ENCODE measurements around the gene SESTD1.

SESTD1 gene

DNA sequence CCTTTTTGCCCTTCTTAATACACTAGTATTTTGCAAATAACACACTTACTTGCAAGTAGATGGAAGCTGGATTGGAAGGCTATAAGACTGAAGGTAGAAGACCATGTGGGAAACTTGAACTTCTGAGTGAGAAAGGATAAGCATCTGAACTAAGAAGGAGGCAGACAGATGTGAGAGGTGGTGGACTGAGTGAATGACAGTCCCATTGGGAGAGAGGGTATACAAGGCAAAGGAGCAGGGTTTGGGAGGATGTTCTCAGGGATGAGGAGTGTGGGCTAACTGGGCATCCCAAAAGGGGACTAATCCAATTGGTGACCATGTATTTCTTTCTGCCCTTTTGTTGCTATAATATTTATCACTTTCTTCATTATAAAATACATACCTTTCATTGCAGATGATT, 20.4 kb upstream of the SESTD1 start:
- H3K4me3 ChIP-seq (ENCODE audit: low read depth in 1 of 2, low read length in 2 of 2) = no peak overlapping the region
- no peaks in the 10 kb centered on the region for H3K9me3 ChIP-seq (ENCODE audit: low read length)
- H3K4me1 ChIP-seq (ENCODE audit: insufficient read depth, low read length) = no peaks in the 10 kb centered on the region
- H3K9ac ChIP-seq (ENCODE audit: low read length) = no peak overlapping the region
- H3K36me3 ChIP-seq (ENCODE audit: insufficient read depth, low read length) = no peaks in the 10 kb centered on the region
- no peak overlapping the region for H3K27ac ChIP-seq (ENCODE audit: low read depth, low read length)
- H3K27me3 ChIP-seq (ENCODE audit: control insufficient read depth in 1 of 2, insufficient read depth in 2 of 2, low read length in 2 of 2) = no peaks in the 10 kb centered on the region

DNA sequence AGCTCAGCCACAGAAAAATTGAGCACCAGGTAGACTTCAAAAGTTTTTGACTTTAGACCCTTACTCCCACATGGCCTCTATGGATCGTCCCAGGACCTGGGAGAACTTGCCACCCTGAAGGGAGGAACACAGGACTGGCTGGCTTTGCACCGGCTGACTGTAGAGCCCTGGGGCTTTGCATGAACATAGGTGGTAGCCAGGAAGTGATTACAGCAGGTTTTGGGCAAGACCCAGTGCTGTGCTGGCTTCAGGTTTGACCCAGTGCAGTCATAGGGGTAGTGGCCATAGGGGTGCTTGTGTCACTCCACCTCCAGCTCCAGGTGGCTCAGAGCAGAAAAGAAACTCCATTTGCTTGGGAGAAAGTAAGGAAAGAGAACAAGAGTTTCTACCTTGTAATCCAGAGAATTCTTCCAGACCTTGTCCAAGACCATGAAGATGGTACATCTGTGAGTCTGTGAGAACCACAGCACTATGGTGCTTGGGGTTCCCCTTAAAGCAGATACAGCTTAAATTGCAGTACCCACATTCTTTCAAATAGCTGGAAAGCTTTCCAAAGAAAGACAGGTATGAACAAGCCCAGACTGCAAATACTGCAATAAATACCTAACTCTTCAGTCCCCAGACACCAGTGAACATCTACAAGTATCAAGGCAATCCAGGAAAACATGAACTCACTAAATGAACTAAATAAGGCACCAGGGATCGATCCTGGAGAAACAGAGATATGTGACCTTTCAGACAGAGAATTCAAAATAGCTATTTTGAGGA, 13.0 kb upstream of the SESTD1 start:
- Histone ChIP-seq H3K27ac (ENCODE audit: low read depth, low read length) (no peak overlapping the region), H3K4me3 (ENCODE audit: low read depth in 1 of 2, low read length in 2 of 2) (no peak overlapping the region), H3K27me3 (ENCODE audit: control insufficient read depth in 1 of 2, insufficient read depth in 2 of 2, low read length in 2 of 2) (no peaks in the 10 kb centered on the region), H3K36me3 (ENCODE audit: insufficient read depth, low read length) (no peaks in the 10 kb centered on the region), H3K9me3 (ENCODE audit: low read length) (no peaks in the 10 kb centered on the region), H3K4me1 (ENCODE audit: insufficient read depth, low read length) (peaks cover 16% of the 10 kb centered on the region), H3K9ac (ENCODE audit: low read length) (no peak overlapping the region)

- H3K9me3 ChIP-seq (ENCODE audit: low read length) = no peaks in the 10 kb centered on the region
- H3K4me1 ChIP-seq (ENCODE audit: insufficient read depth, low read length) = peaks cover 16% of the 10 kb centered on the region
- H3K9ac ChIP-seq (ENCODE audit: low read length) = no peak overlapping the region
- no peaks in the 10 kb centered on the region for H3K27me3 ChIP-seq (ENCODE audit: control insufficient read depth in 1 of 2, insufficient read depth in 2 of 2, low read length in 2 of 2)
- no peak overlapping the region for H3K27ac ChIP-seq (ENCODE audit: low read depth, low read length)
- H3K4me3 ChIP-seq (ENCODE audit: low read depth in 1 of 2, low read length in 2 of 2) = no peak overlapping the region
- no peaks in the 10 kb centered on the region for H3K36me3 ChIP-seq (ENCODE audit: insufficient read depth, low read length)
Observed at GRCh38 chr2:179275253-179276012, 10.8 kb upstream of the SESTD1 start.

- no peak overlapping the region for H3K9ac ChIP-seq (ENCODE audit: low read length)
- peaks cover 16% of the 10 kb centered on the region for H3K4me1 ChIP-seq (ENCODE audit: insufficient read depth, low read length)
- H3K27me3 ChIP-seq (ENCODE audit: control insufficient read depth in 1 of 2, insufficient read depth in 2 of 2, low read length in 2 of 2) = no peaks in the 10 kb centered on the region
- no peaks in the 10 kb centered on the region for H3K36me3 ChIP-seq (ENCODE audit: insufficient read depth, low read length)
- H3K4me3 ChIP-seq (ENCODE audit: low read depth in 1 of 2, low read length in 2 of 2) = no peak overlapping the region
- peak overlapping the region; percentile 1 for H3K27ac ChIP-seq (ENCODE audit: low read depth, low read length)
- no peaks in the 10 kb centered on the region for H3K9me3 ChIP-seq (ENCODE audit: low read length)
Observed at GRCh38 chr2:179274749-179275148, 10.1 kb upstream of the SESTD1 start.

GRCh38 chr2:179273461-179273962, 8.9 kb upstream of the SESTD1 start:
- H3K36me3 ChIP-seq (ENCODE audit: insufficient read depth, low read length) = no peaks in the 10 kb centered on the region
- no peaks in the 10 kb centered on the region for H3K27me3 ChIP-seq (ENCODE audit: control insufficient read depth in 1 of 2, insufficient read depth in 2 of 2, low read length in 2 of 2)
- H3K4me3 ChIP-seq (ENCODE audit: low read depth in 1 of 2, low read length in 2 of 2) = no peak overlapping the region
- H3K9ac ChIP-seq (ENCODE audit: low read length) = no peak overlapping the region
- H3K9me3 ChIP-seq (ENCODE audit: low read length) = no peaks in the 10 kb centered on the region
- peaks cover 16% of the 10 kb centered on the region for H3K4me1 ChIP-seq (ENCODE audit: insufficient read depth, low read length)
- no peak overlapping the region for H3K27ac ChIP-seq (ENCODE audit: low read depth, low read length)

DNA sequence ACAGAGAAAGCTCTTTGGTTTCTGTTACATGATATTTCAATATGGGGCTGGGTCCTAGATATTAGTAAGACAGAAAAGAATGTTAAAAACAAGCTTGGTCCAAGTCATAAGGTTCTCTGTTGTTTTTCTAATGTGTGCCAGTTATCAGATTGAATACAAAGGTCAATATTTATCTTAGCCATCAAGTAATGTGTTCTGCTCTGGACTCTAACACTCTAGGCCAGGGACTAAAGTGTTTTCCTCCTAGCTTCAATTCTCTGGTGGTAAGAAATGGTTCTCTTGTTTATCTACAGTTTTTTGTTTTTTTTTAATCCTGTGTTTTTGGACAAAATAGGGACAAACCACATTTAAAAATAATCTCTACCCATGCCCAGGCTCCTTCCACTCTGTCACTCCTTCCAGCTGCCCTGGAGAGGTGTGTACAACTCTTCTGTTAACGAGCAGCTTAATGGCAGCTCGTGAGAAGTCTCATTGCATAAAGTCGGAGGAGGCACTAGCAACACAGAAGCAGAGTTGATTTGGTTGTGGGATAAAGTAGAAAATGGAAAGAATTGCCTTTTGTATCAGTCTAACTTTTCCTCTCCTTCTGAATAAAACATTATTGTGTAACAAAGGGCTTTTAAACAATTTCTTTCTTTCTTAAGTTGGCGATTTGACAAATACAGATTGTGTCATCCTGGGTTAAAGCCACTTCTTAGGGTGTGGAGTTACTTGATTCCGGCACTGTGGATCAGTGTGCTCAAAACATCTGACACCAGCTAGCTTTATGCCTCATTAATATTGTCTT, 8.0 kb upstream of the SESTD1 start:
- no peak overlapping the region for H3K9ac ChIP-seq (ENCODE audit: low read length)
- no peak overlapping the region for H3K4me3 ChIP-seq (ENCODE audit: low read depth in 1 of 2, low read length in 2 of 2)
- no peak overlapping the region for H3K27ac ChIP-seq (ENCODE audit: low read depth, low read length)

DNA sequence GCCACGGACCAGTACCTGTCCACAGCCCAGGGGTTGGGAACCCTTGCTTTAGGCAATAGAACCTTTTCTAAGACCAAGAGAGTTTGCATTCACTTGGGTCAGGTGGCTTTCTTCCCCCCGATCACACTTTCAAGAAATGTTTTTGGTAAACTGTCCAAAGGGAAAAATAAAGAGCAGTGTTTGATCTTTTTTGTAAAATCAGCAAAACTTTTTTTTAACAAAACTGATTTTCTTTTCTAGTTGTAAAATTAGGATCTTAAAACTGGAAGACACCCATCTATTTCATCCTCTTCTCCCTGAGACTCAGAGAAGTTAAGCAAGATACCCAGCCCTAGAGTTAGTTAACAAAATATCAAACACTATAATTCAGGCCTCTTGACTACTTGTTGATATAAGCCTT, 6.1 kb upstream of the SESTD1 start:
- no peak overlapping the region for H3K27ac ChIP-seq (ENCODE audit: low read depth, low read length)
- H3K4me3 ChIP-seq (ENCODE audit: low read depth in 1 of 2, low read length in 2 of 2) = no peak overlapping the region
- H3K4me1 ChIP-seq (ENCODE audit: insufficient read depth, low read length) = peaks cover 15% of the 10 kb centered on the region
- H3K9me3 ChIP-seq (ENCODE audit: low read length) = no peaks in the 10 kb centered on the region
- no peak overlapping the region for H3K9ac ChIP-seq (ENCODE audit: low read length)
- no peaks in the 10 kb centered on the region for H3K36me3 ChIP-seq (ENCODE audit: insufficient read depth, low read length)
- H3K27me3 ChIP-seq (ENCODE audit: control insufficient read depth in 1 of 2, insufficient read depth in 2 of 2, low read length in 2 of 2) = no peaks in the 10 kb centered on the region

More for the DNA sequence above, 8.0 kb upstream of the SESTD1 start:
- Histone ChIP-seq H3K36me3 (ENCODE audit: insufficient read depth, low read length) (no peaks in the 10 kb centered on the region), H3K9me3 (ENCODE audit: low read length) (no peaks in the 10 kb centered on the region), H3K4me1 (ENCODE audit: insufficient read depth, low read length) (peaks cover 16% of the 10 kb centered on the region), H3K27me3 (ENCODE audit: control insufficient read depth in 1 of 2, insufficient read depth in 2 of 2, low read length in 2 of 2) (no peaks in the 10 kb centered on the region)

DNA sequence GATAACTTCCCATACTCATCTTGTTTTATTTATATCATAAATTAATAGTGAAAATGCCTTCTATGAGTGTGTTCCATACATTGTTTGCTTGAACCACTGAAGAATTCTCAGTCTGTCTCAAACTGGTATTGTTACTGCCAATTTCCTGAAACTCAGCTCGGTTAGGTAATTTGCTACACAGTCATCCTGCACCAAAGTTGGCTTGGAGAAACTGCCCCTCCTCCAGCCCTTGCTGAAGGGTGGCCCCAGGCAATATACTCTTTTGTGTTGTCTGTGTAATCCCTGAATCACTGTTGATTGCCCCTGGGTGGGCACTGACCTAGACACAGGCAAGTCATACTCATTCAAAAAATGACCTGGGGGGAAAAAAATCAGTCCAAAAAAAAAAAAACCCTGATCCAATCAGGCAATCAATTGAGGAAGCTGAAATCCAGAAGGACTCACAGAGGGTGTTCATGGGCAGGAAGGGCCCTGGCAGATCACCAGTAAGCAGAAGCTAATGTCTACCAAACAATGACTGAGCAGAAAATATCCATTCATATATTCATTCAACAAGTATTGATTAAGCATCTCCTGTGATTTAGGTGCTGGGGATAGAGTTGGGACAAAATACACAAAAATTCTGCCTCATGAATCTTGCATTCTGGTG, 3.8 kb upstream of the SESTD1 start:
- Histone ChIP-seq H3K36me3 (ENCODE audit: insufficient read depth, low read length) (no peaks in the 10 kb centered on the region), H3K4me3 (ENCODE audit: low read depth in 1 of 2, low read length in 2 of 2) (no peak overlapping the region), H3K9me3 (ENCODE audit: low read length) (no peaks in the 10 kb centered on the region), H3K4me1 (ENCODE audit: insufficient read depth, low read length) (peaks cover 12% of the 10 kb centered on the region), H3K27me3 (ENCODE audit: control insufficient read depth in 1 of 2, insufficient read depth in 2 of 2, low read length in 2 of 2) (no peaks in the 10 kb centered on the region), H3K27ac (ENCODE audit: low read depth, low read length) (no peak overlapping the region), H3K9ac (ENCODE audit: low read length) (no peak overlapping the region)

DNA sequence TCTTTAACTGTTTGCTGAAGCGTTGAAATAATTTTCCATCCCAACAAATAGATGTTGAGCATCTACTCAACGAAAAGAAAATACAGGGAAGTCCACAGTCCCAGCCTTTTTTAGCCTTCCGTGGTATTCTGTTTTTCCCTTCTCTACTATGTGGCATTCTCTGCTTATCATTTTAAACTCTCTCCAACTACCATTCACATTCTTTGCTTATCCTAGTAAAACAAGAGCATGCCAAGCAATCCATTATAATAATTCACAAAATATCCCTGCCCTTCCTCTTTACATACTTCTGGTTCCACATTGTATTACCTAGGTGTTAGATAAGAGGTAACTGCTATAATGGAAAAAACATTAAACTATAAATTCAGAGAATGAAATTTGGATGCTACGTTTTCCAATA, 1.6 kb upstream of the SESTD1 start:
- no peak overlapping the region for H3K9ac ChIP-seq (ENCODE audit: low read length)
- H3K4me1 ChIP-seq (ENCODE audit: insufficient read depth, low read length) = peaks cover 23% of the 10 kb centered on the region
- H3K4me3 ChIP-seq (ENCODE audit: low read depth in 1 of 2, low read length in 2 of 2) = no peak overlapping the region
- no peaks in the 10 kb centered on the region for H3K36me3 ChIP-seq (ENCODE audit: insufficient read depth, low read length)
- H3K27ac ChIP-seq (ENCODE audit: low read depth, low read length) = no peak overlapping the region
- H3K9me3 ChIP-seq (ENCODE audit: low read length) = no peaks in the 10 kb centered on the region
- no peaks in the 10 kb centered on the region for H3K27me3 ChIP-seq (ENCODE audit: control insufficient read depth in 1 of 2, insufficient read depth in 2 of 2, low read length in 2 of 2)

- Histone ChIP-seq H3K27ac (ENCODE audit: low read depth, low read length) (peak overlapping the region; percentile 53), H3K27me3 (ENCODE audit: control insufficient read depth in 1 of 2, insufficient read depth in 2 of 2, low read length in 2 of 2) (no peaks in the 10 kb centered on the region), H3K9ac (ENCODE audit: low read length) (no peak overlapping the region), H3K36me3 (ENCODE audit: insufficient read depth, low read length) (no peaks in the 10 kb centered on the region), H3K4me3 (ENCODE audit: low read depth in 1 of 2, low read length in 2 of 2) (peak overlapping the region; percentile 69 to 100), H3K4me1 (ENCODE audit: insufficient read depth, low read length) (peaks cover 34% of the 10 kb centered on the region), H3K9me3 (ENCODE audit: low read length) (no peaks in the 10 kb centered on the region)
Observed at GRCh38 chr2:179265082-179265510, 464 bp upstream of the SESTD1 start.
